Caco-2 (cell line): ENCODE measurements around the gene KLHL17. TPM values are rescaled to one million over a fixed set of nuclear protein-coding genes. Genes with fewer than 3 reads are reported as not detected.

Experiments used
- BruUV-seq: library from RNA; stranded (reverse); fragments of 400-500 nt; replicated peaks from 2 replicates; lab custom pipeline; 2021; lab: Mats Ljungman, UMichigan
- CTCF ChIA-PET: fragments of 300-600 bp; sonication (Branson Sonifier 250); formaldehyde crosslinking; loops from one replicate; lab custom pipeline; 2022; ENCODE audit warnings: antibody characterized with exemption; lab: Charles Lee
- POLR2A ChIA-PET: fragments of 300-600 bp; sonication (Branson Sonifier 250); formaldehyde crosslinking; loops from one replicate; lab custom pipeline; 2022; ENCODE audit warnings: antibody characterized with exemption; lab: Charles Lee
- DNase-seq, 2 experiments: peaks; one replicate each; pipeline versions ENCODE4 v3.0.0 to v3.0.0-alpha.2; 2020 to 2022
- H3K27me3 ChIP-seq: replicated peaks from 2 replicates; pipeline ENCODE4 v1.6.0; 2011; ENCODE audit warnings: low read length; ENCODE audit not compliant: control insufficient read depth, insufficient read depth
- H3K36me3 ChIP-seq: 2 replicates; pipeline ENCODE4 v1.5.1; 2011; ENCODE audit warnings: low read length; ENCODE audit not compliant: control insufficient read depth, insufficient read depth
- H3K4me1 ChIP-seq: fragments of 250-450 bp; sonication (Bioruptor Pico); 2 replicates; pipeline ENCODE4 v1.5.1; 2020; ENCODE audit warnings: mild to moderate bottlenecking
- H3K4me3 ChIP-seq: 2 replicates; pipeline ENCODE4 v1.5.1; 2011; ENCODE audit warnings: low read depth, mild to moderate bottlenecking, control low read depth, low read length
- H3K9me3 ChIP-seq: fragments of 250-450 bp; sonication (Bioruptor Pico); 2 replicates; pipeline ENCODE4 v1.5.1; 2020; ENCODE audit warnings: mild to moderate bottlenecking, moderate library complexity
- H3K27ac Mint-ChIP-seq: one replicate; pipeline ENCODE4 v1.8.0; 2022; ENCODE audit warnings: mixed read lengths; ENCODE audit not compliant: unreplicated experiment
- H3K27me3 Mint-ChIP-seq: one replicate; pipeline ENCODE4 v1.8.0; 2022; ENCODE audit warnings: mixed read lengths; ENCODE audit not compliant: insufficient read depth, unreplicated experiment
- H3K36me3 Mint-ChIP-seq: one replicate; pipeline ENCODE4 v1.8.0; 2022; ENCODE audit warnings: mild to moderate bottlenecking, mixed read lengths; ENCODE audit not compliant: insufficient read depth, unreplicated experiment
- H3K4me1 Mint-ChIP-seq: one replicate; pipeline ENCODE4 v1.8.0; 2022; ENCODE audit warnings: low read depth, mixed read lengths; ENCODE audit not compliant: unreplicated experiment
- H3K4me3 Mint-ChIP-seq: one replicate; pipeline ENCODE4 v1.8.0; 2022; ENCODE audit warnings: mild to moderate bottlenecking, moderate library complexity, mixed read lengths; ENCODE audit not compliant: unreplicated experiment
- H3K9me3 Mint-ChIP-seq: one replicate; pipeline ENCODE4 v1.8.0; 2022; ENCODE audit warnings: mixed read lengths; ENCODE audit not compliant: unreplicated experiment
- CTCF ChIP-seq, 2 experiments: fragments of 200-600 bp in 1 of 2; IDR thresholded peaks; 1 replicate in 1 of 2; 2 replicates in 1 of 2; pipeline versions ENCODE4 v1.5.1 to v1.8.0; 2011 to 2022; ENCODE audit warnings: antibody characterized with exemption in 1 of 2, control low read depth in 1 of 2, inconsistent platforms in 1 of 2, low read depth in 1 of 2, low read length in 1 of 2, mild to moderate bottlenecking in 1 of 2, moderate library complexity in 1 of 2; ENCODE audit not compliant: insufficient read depth in 1 of 2, severe bottlenecking in 1 of 2, unreplicated experiment in 1 of 2
- intact Hi-C: fragments of 100-400 bp; cut with micrococcal nuclease; formaldehyde crosslinking; loops from one replicate; pipeline ENCODE4 v1.10.0; 2022; ENCODE audit not compliant: unreplicated experiment
- total RNA-seq: library from RNA; stranded (reverse); gene quantifications from 2 replicates; pipeline ENCODE4 v1.2.3, GENCODE V29; 2022

KLHL17 gene
- total RNA-seq, 1 experiment from 2014 or later = 33.1 TPM

- no peak for DNase-seq
- ChIA-PET POLR2A (interaction anchor here (0.6 kb wide), 1 partner anchor 42 kb away, joined by 4 read pairs; no protein-coding TSS in a partner anchor), CTCF (no interaction called here)
- Histone ChIP-seq H3K4me1 (peaks cover 6% of the 10 kb centered on the region), H3K4me3 (peak overlapping the region; percentile 67), H3K9me3 (no peaks in the 10 kb centered on the region), H3K36me3 (no peaks in the 10 kb centered on the region), H3K27me3 (no peaks in the 10 kb centered on the region)
- intact Hi-C loops = no loop called here
- BruUV-seq = no TSS peak
- Mint-ChIP-seq H3K4me3 (peak overlapping the region; percentile 35), H3K27me3 (no peaks in the 10 kb centered on the region), H3K27ac (no peak overlapping the region), H3K4me1 (peaks cover 15% of the 10 kb centered on the region), H3K9me3 (no peaks in the 10 kb centered on the region), H3K36me3 (peaks cover 37% of the 10 kb centered on the region)
- no peak for TF ChIP-seq CTCF (IDR thresholded peaks at IDR 0.05; ENCODE audit: insufficient read depth in 1 of 2, low read depth in 1 of 2, low read length in 1 of 2, severe bottlenecking in 1 of 2, unreplicated experiment in 1 of 2)
Measured at GRCh38 chr1:961132-961669, 817 bp downstream of the KLHL17 start.

GRCh38 chr1:962381-963300, 2.3 kb downstream of the KLHL17 start:
- ChIA-PET POLR2A (no interaction called here), CTCF (no interaction called here)
- Histone ChIP-seq H3K4me3 (no peak overlapping the region), H3K9me3 (no peaks in the 10 kb centered on the region), H3K27me3 (no peaks in the 10 kb centered on the region), H3K4me1 (peaks cover 6% of the 10 kb centered on the region), H3K36me3 (no peaks in the 10 kb centered on the region)
- no peaks in the 10 kb centered on the region for H3K9me3 Mint-ChIP-seq
- H3K27me3 Mint-ChIP-seq = no peaks in the 10 kb centered on the region
- no peak for DNase-seq
- H3K4me1 Mint-ChIP-seq = peaks cover 11% of the 10 kb centered on the region
- peak overlapping the region; percentile 35 for H3K4me3 Mint-ChIP-seq
- intact Hi-C loops = no loop called here
- peaks cover 25% of the 10 kb centered on the region for H3K36me3 Mint-ChIP-seq
- no peak for TF ChIP-seq CTCF (IDR thresholded peaks at IDR 0.05; ENCODE audit: insufficient read depth in 1 of 2, low read depth in 1 of 2, low read length in 1 of 2, severe bottlenecking in 1 of 2, unreplicated experiment in 1 of 2)
- no peak overlapping the region for H3K27ac Mint-ChIP-seq
- no TSS peak for BruUV-seq

DNA sequence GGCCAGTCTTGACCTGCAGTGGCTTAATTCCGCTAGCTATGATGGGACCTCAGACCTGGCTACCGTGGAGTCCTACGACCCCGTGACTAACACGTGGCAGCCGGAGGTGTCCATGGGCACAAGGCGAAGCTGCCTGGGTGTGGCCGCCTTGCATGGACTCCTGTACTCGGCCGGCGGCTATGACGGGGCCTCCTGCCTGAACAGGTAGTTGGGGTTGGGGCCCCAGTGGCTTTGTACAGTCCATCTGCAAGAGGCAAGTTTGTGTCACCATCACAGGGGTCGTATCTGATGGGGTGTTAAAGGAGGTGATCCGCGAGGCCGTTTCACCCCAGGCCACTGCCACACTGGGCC, 2.9 kb downstream of the KLHL17 start:
- H3K27me3 Mint-ChIP-seq = no peaks in the 10 kb centered on the region
- no peak for TF ChIP-seq CTCF (IDR thresholded peaks at IDR 0.05; ENCODE audit: insufficient read depth in 1 of 2, low read depth in 1 of 2, low read length in 1 of 2, severe bottlenecking in 1 of 2, unreplicated experiment in 1 of 2)
- ChIA-PET POLR2A (no interaction called here), CTCF (no interaction called here)
- H3K4me1 ChIP-seq = peaks cover 6% of the 10 kb centered on the region
- no peaks in the 10 kb centered on the region for H3K36me3 ChIP-seq
- no peak overlapping the region for H3K4me3 ChIP-seq
- BruUV-seq = no TSS peak
- H3K9me3 ChIP-seq = no peaks in the 10 kb centered on the region
- no peaks in the 10 kb centered on the region for H3K27me3 ChIP-seq
- no peak for DNase-seq
- no peak overlapping the region for H3K4me3 Mint-ChIP-seq
- H3K27ac Mint-ChIP-seq = no peak overlapping the region
- no peaks in the 10 kb centered on the region for H3K9me3 Mint-ChIP-seq
- peaks cover 18% of the 10 kb centered on the region for H3K36me3 Mint-ChIP-seq
- intact Hi-C loops = no loop called here
- H3K4me1 Mint-ChIP-seq = peaks cover 5% of the 10 kb centered on the region
